Sciatic nerve (tissue), 2 donors: ENCODE measurements around the gene FNBP1. TPM values are rescaled to one million over a fixed set of nuclear protein-coding genes. Genes with fewer than 3 reads are reported as not detected.
"Not testable (repeated sequence)": the region's sequence is repeated elsewhere in the genome, so short reads cannot be mapped to it uniquely, and the experiment has no call there.

Source experiments
- ATAC-seq: fragments of 200-7000 bp; cut with Tn5 transposase; one replicate; pipeline ENCODE4 v1.9.1; 2020; ENCODE audit warnings: mild to moderate bottlenecking, moderate library complexity
- DNase-seq: peaks from one replicate; pipeline ENCODE4 v3.0.0-alpha.2; 2020; ENCODE audit warnings: low spot score
- intact Hi-C: fragments of 100-400 bp; cut with DNase I; formaldehyde crosslinking; loops from one replicate; pipeline ENCODE4 v1.14.2; 2022
- total RNA-seq: library from RNA; stranded (reverse); fragmentation: NEBNext Ultra II Directional; extraction: Animal tissue kit (Norgen Biotek cat#: 25700); gene quantifications from one replicate; pipeline ENCODE4 v1.2.1, GENCODE V29; 2021
- donor health status: DM: no; HTN: no; CAD: no.
- donor health status: DM: no; HTN: no; CAD: no.

Gene FNBP1
- total RNA-seq, 1 donor from 2014 or later, result 132 TPM

DNA sequence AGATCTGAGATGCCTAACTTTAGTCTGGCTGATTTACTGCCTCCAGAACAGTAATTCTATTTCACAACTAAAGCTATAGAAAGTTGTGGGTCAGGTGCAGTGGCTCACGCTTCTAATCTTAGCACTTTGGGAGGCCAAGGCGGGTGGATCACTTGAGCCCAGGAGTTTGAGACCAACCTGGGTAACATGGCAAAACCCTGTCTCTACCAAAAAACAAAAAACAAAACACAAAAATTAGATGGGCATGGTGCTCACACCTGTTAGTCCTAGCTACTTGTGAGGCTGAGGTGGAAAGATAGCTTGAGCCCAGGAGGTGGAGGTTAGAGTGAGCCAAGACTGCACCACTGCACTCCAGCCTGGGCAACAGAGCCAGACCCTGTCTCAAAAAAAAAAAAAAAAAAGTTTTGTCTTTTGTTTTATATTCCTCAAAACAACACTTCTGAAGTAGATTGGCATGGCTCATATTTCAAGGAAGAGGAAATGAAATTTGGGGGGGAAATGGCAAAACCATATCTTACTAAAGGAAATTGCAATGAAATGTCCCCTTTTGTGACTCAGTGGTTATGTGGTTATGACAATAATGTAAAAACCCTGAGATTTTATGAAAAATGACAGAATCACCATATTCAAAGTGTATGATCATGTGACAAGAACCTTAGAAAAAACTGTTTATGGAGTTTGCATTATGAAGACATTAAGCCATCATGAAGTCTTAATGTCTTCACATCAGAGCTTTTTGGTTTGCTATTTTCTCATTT is 16.2 kb downstream of the FNBP1 start:
- ATAC-seq, result no peak
- DNase-seq, result no peak
- intact Hi-C loops, result no loop called here

GRCh38 chr9:130024597-130024994 is 18.4 kb downstream of the FNBP1 start:
- intact Hi-C loops, result no loop called here
- no peak for DNase-seq
- no peak for ATAC-seq

- ATAC-seq (no peak), DNase-seq (no peak)
- intact Hi-C loops, result no loop called here
Measured at GRCh38 chr9:130023994-130024596, 18.9 kb downstream of the FNBP1 start.

- peak; percentile 73 for ATAC-seq
- intact Hi-C loops, result no loop called here
- DNase-seq, result no peak
Measured at GRCh38 chr9:130023144-130023787, 19.7 kb downstream of the FNBP1 start.

GRCh38 chr9:130022566-130023143 is 20.3 kb downstream of the FNBP1 start:
- intact Hi-C loops, result no loop called here
- no peak for ATAC-seq

GRCh38 chr9:130021842-130022241 is 21.1 kb downstream of the FNBP1 start:
- DNase-seq, intact Hi-C loops, ATAC-seq: not testable (repeated sequence)

More at GRCh38 chr9:130022566-130023143, 20.3 kb downstream of the FNBP1 start:
- no peak for DNase-seq

DNA sequence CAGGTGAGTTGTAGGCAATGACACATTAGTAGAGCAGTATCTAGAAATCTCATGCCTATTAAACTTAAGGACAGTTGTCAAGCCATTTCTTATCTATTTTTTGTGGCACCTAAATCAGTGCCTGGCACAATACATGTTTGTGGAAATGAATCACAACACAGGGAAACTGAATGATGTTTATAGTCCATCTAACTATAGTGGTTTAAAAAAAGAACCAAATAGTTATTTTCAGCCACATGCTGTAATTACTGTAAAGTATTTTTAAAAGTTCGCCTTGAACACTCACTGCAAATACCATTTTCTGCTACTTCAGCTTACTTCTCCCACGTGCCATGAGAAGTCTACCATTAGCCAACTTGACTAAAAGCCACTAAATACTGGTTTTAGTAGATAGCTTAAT is 21.9 kb downstream of the FNBP1 start:
- ATAC-seq, result no peak
- intact Hi-C loops, result no loop called here
- DNase-seq, result no peak

DNA sequence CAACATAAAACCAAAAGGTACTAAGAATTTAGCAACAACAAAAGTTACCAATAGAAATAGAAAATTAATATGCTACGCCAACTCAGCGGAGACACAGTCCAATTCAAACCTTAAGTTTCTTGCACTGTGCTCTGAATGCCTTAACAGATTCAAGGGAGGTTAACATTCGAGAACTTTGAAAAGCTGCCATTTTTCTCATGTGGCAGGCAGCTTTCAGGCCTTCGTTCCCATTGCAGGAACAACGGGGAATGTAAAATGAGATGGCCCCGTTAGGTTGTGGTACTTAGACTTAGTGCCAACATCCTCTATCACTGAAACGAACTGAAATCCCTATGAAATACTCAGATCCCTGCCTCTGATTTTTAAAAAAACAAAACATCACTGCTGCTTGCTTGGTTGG is 22.4 kb downstream of the FNBP1 start:
- ATAC-seq, result no peak
- no peak for DNase-seq
- intact Hi-C loops, result no loop called here

GRCh38 chr9:130018265-130018664 is 24.7 kb downstream of the FNBP1 start:
- no peak for DNase-seq
- no peak for ATAC-seq
- intact Hi-C loops, result no loop called here

- intact Hi-C loops, result not testable (repeated sequence)
Measured at GRCh38 chr9:130017510-130017909, 25.5 kb downstream of the FNBP1 start.

DNA sequence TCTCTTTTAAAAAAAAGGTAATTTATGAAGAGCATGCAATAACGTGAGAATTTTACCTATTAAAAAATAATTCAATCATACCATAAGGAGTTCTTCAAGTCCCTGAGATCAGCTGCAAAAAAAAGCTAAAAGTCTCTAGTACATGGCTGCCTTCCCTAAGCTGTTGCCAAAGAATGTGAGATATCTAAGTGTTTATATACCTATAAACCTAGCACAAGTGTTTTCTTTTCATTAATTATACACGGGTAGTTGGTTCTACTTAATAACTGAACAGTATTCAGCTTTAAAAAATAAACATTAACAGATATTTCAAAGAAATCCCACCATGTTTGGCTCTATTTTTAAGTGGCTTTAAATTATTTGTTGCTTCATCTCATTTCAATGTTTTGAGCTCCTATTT is 25.9 kb downstream of the FNBP1 start:
- ATAC-seq (no peak), DNase-seq (no peak)
- intact Hi-C loops, result no loop called here

More at GRCh38 chr9:130017510-130017909, 25.5 kb downstream of the FNBP1 start:
- ATAC-seq, DNase-seq: not testable (repeated sequence)

- no peak for ATAC-seq
- intact Hi-C loops, result no loop called here
Measured at GRCh38 chr9:130015353-130016019, 27.5 kb downstream of the FNBP1 start.

GRCh38 chr9:130013326-130013725 is 29.7 kb downstream of the FNBP1 start:
- DNase-seq, result no peak
- ATAC-seq, result no peak
- intact Hi-C loops, result no loop called here

More at GRCh38 chr9:130015353-130016019, 27.5 kb downstream of the FNBP1 start:
- DNase-seq, result no peak

DNA sequence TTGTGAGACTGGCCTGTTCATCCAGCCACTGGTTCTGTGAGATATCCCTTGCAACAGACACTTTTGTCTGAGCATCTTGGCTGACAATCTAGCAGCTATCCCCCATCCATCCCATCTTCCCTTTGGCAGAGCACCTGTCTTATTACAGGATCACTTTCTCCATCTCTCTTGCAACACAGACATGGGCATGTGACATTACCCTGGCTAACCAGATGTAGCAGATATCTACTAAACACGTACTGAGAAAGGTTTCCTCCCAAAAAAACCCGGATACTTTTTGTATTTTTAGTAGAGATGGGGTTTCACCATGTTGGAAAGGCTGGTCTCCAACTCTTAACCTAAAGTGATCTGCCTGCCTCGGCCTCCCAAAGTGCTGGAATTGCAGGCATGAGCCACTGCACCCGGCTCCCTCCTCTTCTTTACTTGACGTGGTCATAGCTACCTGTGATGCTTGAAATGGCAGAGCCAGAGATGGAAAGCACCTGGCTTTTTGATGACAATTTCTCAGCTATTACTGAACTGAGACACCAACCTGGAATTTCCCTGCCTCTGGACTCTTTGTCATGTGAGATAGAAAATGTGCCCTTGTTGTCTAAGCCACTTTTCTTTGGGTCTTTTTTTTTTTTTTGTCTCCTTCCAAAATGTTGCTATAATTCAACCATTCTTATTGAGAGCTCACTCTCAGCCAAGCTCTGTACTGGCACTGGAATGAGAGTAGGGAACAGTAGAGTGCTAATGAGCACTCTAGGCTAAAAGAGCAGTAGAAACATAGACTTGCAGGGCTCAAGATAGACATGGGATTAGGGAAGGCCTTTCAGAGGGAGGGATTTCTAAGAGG is 32.6 kb downstream of the FNBP1 start:
- ATAC-seq, result peak; percentile 30
- intact Hi-C loops, result no loop called here
- no peak for DNase-seq

GRCh38 chr9:130009546-130009945 is 33.4 kb downstream of the FNBP1 start:
- ATAC-seq, intact Hi-C loops, DNase-seq: not testable (repeated sequence)

GRCh38 chr9:130008538-130008937 is 34.5 kb downstream of the FNBP1 start:
- intact Hi-C loops, result no loop called here
- DNase-seq (no peak), ATAC-seq (no peak)

DNA sequence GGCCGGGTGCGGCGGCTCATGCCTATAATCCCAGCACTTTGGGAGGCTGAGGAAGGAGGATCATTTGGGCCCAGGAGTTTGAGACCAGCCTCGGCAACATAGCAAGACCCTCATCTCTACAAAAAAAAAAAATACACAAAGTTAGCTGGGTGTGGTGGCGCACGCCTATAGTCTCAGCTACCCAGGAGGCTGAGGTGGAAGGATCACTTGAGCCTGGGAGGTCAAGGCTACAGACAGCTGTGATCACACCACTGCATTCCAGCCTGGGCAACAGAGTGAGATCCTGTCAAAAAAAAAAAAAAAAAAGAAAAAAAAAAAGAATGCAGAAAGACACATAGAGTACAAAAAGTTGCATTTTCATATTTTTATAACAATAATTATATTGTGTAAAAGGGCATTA is 36.0 kb downstream of the FNBP1 start:
- intact Hi-C loops, DNase-seq: not testable (repeated sequence)
- peak; percentile 43 for ATAC-seq

DNA sequence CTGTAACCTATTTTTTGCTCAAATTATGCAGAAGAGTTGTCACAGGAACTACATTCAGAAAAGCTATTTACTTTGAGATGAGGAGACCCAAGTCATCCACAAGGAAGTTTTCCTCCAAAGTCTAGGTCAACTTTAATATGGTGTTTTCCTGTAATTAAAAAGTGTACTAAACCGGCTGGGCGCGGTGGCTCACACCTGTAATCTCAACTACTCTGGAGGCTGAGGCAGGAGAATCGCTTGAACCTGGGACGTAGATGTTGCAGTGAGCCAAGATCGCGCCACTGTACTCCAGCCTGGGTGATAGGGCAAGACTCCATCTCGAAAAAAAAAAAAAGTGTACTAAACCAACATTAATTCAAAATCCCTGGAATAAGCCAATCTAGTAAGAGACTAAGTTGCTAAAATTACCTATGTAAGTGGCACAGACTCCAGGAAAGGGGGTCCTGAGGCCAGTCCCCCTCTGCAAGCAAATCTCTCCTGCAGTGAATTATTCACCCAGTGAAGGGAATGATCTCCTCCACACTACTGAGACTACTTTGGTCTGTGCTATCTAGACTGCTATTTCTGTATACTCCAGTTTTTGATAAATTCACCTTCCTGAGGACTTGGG is 38.9 kb downstream of the FNBP1 start:
- no peak for ATAC-seq
- DNase-seq, result no peak
- intact Hi-C loops, result no loop called here
